DMS153 (cell line): ENCODE results near the gene ALG11.
A peak's percentile ranks its signal among the peaks of the same experiment; 100 is the strongest.
"Not testable (repeated sequence)": the region's sequence is repeated elsewhere in the genome, so short reads cannot be mapped to it uniquely, and the experiment has no call there.

Experiments
- DNase-seq: peaks from one replicate; lab custom pipeline; 2025; lab: John Stamatoyannopoulos, UW

Gene ALG11

DNA sequence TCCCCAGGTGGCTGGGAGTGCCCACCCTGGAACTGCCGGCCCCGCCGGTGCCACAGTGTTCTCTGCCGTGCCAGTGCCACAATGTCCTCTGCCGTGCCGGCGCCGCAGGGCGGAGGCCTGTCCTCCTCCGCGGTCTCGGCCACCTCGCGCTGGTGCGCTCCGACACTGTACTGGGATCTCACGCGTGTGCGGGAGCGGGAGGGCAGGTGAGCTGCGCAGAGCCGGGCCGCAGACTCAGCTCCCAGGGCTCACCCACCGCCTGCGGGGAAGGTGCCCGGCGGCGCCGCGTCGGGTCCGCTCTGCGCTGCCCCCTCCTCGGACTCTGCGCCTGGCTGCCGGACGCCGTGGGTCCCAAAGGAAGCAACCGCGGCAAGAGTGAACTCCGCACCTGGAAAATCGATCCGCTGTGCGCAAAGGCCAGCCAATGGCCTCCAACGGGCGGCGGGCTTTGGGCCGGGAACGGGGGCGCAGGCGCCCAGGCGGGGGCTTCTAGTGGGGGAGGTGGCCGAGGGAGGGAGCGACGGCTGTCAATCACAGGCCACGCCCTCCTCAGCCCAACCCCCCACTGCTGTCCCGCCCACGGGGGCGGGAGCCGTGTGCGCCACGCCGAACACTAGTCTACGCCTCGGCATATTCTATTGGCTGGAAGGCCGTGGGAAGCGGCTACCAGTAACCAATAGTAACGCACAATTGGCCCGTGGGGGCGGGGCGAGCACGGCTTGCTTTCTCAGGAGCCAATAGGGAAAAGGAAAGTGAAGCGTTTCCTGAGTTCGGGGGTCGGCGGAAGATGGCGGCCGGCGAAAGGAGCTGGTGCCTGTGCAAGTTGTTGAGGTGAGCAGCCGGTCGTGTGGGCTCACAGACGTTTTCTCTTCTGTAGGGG is at the start of gene ALG11:
ALG11 (plus strand) TSS at position 767 of the 880 bp plus-strand sequence; CDS start at position 788, 21 bp downstream.
- DNase-seq: peak; percentile 97

GRCh38 chr13:51966186-51966585 is 46.0 kb upstream of the ALG11 start:
- no peak for DNase-seq

- no peak for DNase-seq
Measured at GRCh38 chr13:51967482-51968446, 44.4 kb upstream of the ALG11 start.

GRCh38 chr13:51970349-51970748 is 41.8 kb upstream of the ALG11 start:
- DNase-seq: no peak

- peak; percentile 75 for DNase-seq
Measured at GRCh38 chr13:51971520-51972426, 40.4 kb upstream of the ALG11 start.

DNA sequence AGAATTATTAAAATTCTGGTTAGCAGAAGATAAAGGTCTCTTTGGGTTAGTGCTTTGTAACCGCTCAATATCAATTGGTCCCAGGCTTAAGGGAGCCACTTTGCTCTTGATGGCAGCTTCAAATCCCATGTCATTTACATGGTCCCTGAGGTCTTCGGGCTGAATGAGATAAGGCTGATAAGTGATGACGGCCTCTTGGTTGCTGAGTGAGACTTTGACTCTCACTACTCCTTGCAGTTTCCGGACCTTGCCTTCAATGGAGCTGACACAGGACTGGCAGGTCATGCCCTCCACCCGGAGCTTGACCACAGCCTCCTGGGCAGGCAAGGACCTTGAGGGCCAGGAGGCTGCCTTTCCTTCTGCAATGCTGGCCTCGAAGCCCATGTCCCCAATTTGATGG is 37.7 kb upstream of the ALG11 start:
- DNase-seq: no peak

DNA sequence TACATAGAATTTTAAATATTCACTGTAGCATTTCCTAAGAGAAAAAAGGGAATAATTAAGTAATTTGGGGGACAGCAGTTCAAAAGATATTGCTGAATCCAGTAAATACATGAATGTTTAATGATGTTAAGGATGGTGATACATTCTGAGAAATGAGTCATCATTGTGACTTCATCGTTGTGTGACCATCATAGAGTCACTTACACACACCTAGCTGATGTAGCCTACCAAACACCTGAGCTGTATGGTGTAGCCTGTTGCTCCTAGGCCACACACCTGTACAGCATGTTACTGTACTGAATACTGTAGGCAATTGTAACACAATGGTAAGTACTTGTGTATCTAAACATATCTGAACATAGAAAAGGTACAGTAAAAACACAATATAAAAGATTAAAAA is 35.8 kb upstream of the ALG11 start:
- DNase-seq: no peak

GRCh38 chr13:51976890-51977289 is 35.3 kb upstream of the ALG11 start:
- no peak for DNase-seq

- DNase-seq: no peak
Measured at GRCh38 chr13:51977625-51978024, 34.6 kb upstream of the ALG11 start.

- no peak for DNase-seq
Measured at GRCh38 chr13:51978796-51979556, 33.2 kb upstream of the ALG11 start.

GRCh38 chr13:51980908-51981307 is 31.3 kb upstream of the ALG11 start:
- DNase-seq: no peak

GRCh38 chr13:51981355-51981754 is 30.8 kb upstream of the ALG11 start:
- DNase-seq: no peak

- DNase-seq: not testable (repeated sequence)
Measured at GRCh38 chr13:51983292-51983691, 28.9 kb upstream of the ALG11 start.

GRCh38 chr13:51984904-51985303 is 27.3 kb upstream of the ALG11 start:
- not testable (repeated sequence) for DNase-seq

GRCh38 chr13:51988988-51989618 is 23.1 kb upstream of the ALG11 start:
- DNase-seq: no peak

DNA sequence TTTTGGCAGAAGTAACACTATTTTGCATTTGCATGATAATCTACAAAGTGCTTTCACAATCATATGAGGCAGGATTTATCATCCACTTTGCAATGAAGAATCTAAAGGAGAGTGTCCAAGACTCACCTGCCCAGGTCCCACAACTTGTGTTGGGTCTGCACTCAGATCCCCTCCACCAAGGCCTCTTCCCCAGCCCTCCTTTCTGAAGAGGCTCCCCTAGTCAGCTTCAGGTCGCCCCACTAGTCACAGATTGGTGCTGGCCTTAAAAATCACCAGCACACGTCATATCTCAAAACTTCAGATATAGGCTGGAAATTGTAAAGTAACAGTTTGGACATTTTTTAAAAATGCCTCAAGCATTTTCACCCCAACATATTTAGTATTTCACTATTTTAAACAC is 18.5 kb upstream of the ALG11 start:
- no peak for DNase-seq

- no peak for DNase-seq
Measured at GRCh38 chr13:51995677-51996551, 16.3 kb upstream of the ALG11 start.

DNA sequence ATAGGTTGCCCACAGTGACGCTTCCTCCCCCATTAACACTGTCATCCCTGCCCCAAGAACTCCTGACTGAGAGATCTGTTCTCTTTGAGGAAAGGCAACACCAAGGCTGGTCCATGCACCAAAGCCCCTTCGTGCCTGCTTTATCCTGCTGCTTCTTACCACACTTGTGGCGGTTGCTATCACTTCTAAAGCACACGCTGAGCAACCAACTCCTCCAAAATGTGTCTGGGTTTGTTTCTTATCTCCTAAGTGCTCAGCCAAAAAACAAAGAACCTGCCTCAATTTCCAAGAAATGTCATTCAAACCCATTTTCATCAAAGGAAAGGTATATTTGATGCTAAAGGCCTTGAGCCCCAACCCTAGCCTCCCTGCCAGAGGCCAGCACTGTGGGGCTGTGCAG is 15.6 kb upstream of the ALG11 start:
- no peak for DNase-seq

GRCh38 chr13:51997186-51997585 is 15.0 kb upstream of the ALG11 start:
- no peak for DNase-seq
